Fibroblast of lung (primary cell): ENCODE results near the gene GDI2.

Source experiments
- CTCF ChIP-seq, 2 donors: IDR thresholded peaks in 1 of 2; conservative IDR thresholded peaks in 1 of 2; 1 replicate in 1 of 2; 2 replicates in 1 of 2; pipeline ENCODE4 v1.5.1; 2011 to 2012; ENCODE audit warnings: low read length in 2 of 2, control low read depth in 1 of 2, inconsistent platforms in 1 of 2, low read depth in 1 of 2, mild to moderate bottlenecking in 1 of 2
- EZH2 ChIP-seq: IDR thresholded peaks from 2 replicates; pipeline ENCODE4 v1.5.1; 2012; ENCODE audit warnings: low read length, control low read depth, mild to moderate bottlenecking; ENCODE audit errors: missing control alignments

GRCh38 chr10:5858811-5859210 lies 45.6 kb upstream of the GDI2 start:
- TF ChIP-seq CTCF (conservative IDR thresholded peaks at IDR 0.05 in 1 of 2, IDR thresholded peaks at IDR 0.05 in 1 of 2; ENCODE audit: low read depth in 1 of 2, low read length in 2 of 2), result no peak
- TF ChIP-seq EZH2, result no peak
